Gastrocnemius medialis (tissue), 4 donors: ENCODE results near the gene SCN7A.

Source experiments
- CTCF ChIP-seq, 5 experiments: fragments of 450-650 bp in 3 of 5; fragments of 200-600 bp in 2 of 5; sonication (generic) in 2 of 5; IDR thresholded peaks in 4 of 5; conservative IDR thresholded peaks in 1 of 5; 1 replicate in 4 of 5; 2 replicates in 1 of 5; pipeline ENCODE4 v1.5.1; 2016 to 2019; ENCODE audit warnings: antibody characterized with exemption in 5 of 5, mild to moderate bottlenecking in 3 of 5, moderate library complexity in 3 of 5
- POLR2A ChIP-seq, 2 donors: fragments of 450-650 bp; IDR thresholded peaks; one replicate each; pipeline ENCODE4 v1.6.1; 2017; ENCODE audit warnings: antibody characterized with exemption in 2 of 2, mild to moderate bottlenecking in 2 of 2, moderate library complexity in 2 of 2

- TF ChIP-seq CTCF (IDR thresholded peaks at IDR 0.05 in 4 of 5, conservative IDR thresholded peaks at IDR 0.05 in 1 of 5): no peak
- TF ChIP-seq POLR2A (IDR thresholded peaks at IDR 0.05): no peak
These were observed 2.6 kb downstream of the SCN7A start for GRCh38 chr2:166491461-166491860.
